Measurements from ENCODE around the gene PNMA6F. TPM values are rescaled to one million over a fixed set of nuclear protein-coding genes. Genes with fewer than 3 reads are reported as not detected.

The PNMA6F gene
- total and polyA plus RNA-seq, 2 donors (not counting 1 experiment from before 2014, with no cell fraction given), result not detected

- no peak for DNase-seq
- Histone ChIP-seq H3K4me2 (replicated peaks; ENCODE audit: low read depth, low read length, poor library complexity, severe bottlenecking) (no peak overlapping the region), H3K27me3 (replicated peaks in 1 of 4; ENCODE audit: control extremely low read depth in 1 of 4, control insufficient read depth in 3 of 4, insufficient read depth in 4 of 4, low read length in 3 of 4) (no peaks in the 10 kb centered on the region), H3K36me3 (replicated peaks in 1 of 2; ENCODE audit: control extremely low read depth in 1 of 2, control insufficient read depth in 1 of 2, extremely low read depth in 1 of 2, insufficient read depth in 2 of 2, low read length in 1 of 2) (peaks cover 0 to 9% of the 10 kb centered on the region in 2 experiments), H3K9me3 (ENCODE audit: control extremely low read depth in 1 of 3, control insufficient read depth in 2 of 3, insufficient read depth in 1 of 3, low read length in 2 of 3) (peaks cover 0 to 7% (median 3%) of the 10 kb centered on the region in 3 donors), H3K27ac (ENCODE audit: low read length in 2 of 2) (no peak overlapping the region), H2AFZ (ENCODE audit: insufficient read depth, low read depth, low read length, poor library complexity, severe bottlenecking) (no peak overlapping the region), H3K4me1 (ENCODE audit: control insufficient read depth in 2 of 2, insufficient read depth in 2 of 2, low read length in 2 of 2) (no peaks in the 10 kb centered on the region), H4K20me1 (ENCODE audit: control insufficient read depth, insufficient read depth, low read length, poor library complexity, severe bottlenecking) (no peaks in the 10 kb centered on the region), H3K79me2 (ENCODE audit: control insufficient read depth, insufficient read depth, low read length) (no peaks in the 10 kb centered on the region), H3K4me3 (ENCODE audit: control extremely low read depth in 1 of 5, extremely low read depth in 1 of 5, insufficient read depth in 1 of 5, low read depth in 2 of 5, low read length in 4 of 5) (no peak overlapping the region), H3K9ac (ENCODE audit: low read length) (no peak overlapping the region)
- Mint-ChIP-seq H3K9me3 (ENCODE audit: insufficient read depth) (no peaks in the 10 kb centered on the region), H3K4me1 (peaks cover 6% of the 10 kb centered on the region), H3K27ac (no peak overlapping the region), H3K4me3 (no peak overlapping the region), H3K27me3 (no peaks in the 10 kb centered on the region)
- 89% methylated on average over 10 of the region's 12 CpGs for WGBS (ENCODE audit: insufficient coverage)
- ChIA-PET POLR2A (no interaction called here), CTCF (no interaction called here)
- no peak for TF ChIP-seq EZH2 (IDR thresholded peaks at IDR 0.05; ENCODE audit: borderline replicate concordance, insufficient read depth, low read depth, low read length, poor library complexity, severe bottlenecking)
- TF ChIP-seq CTCF (IDR thresholded peaks at IDR 0.05), result no peak
- intact Hi-C loops (cut with micrococcal nuclease), result no loop called here
- no peak for ATAC-seq (ENCODE audit: low read depth)
Measured at GRCh38 chrX:153353416-153353815, 31.8 kb upstream of the PNMA6F start.

GRCh38 chrX:153352858-153353257 lies 31.3 kb upstream of the PNMA6F start:
- no peaks in the 10 kb centered on the region for H3K4me1 ChIP-seq (ENCODE audit: control insufficient read depth in 2 of 2, insufficient read depth in 2 of 2, low read length in 2 of 2)
- Mint-ChIP-seq H3K9me3 (ENCODE audit: insufficient read depth) (no peaks in the 10 kb centered on the region), H3K27ac (no peak overlapping the region), H3K27me3 (no peaks in the 10 kb centered on the region), H3K4me1 (peaks cover 6% of the 10 kb centered on the region), H3K4me3 (no peak overlapping the region)
- WGBS (ENCODE audit: insufficient coverage), result no CpG with 5 or more reads among the region's 3 CpGs
- DNase-seq (no peak), ATAC-seq (ENCODE audit: low read depth) (no peak)
- ChIA-PET CTCF (no interaction called here), POLR2A (no interaction called here)
- no peak overlapping the region for H2AFZ ChIP-seq (ENCODE audit: insufficient read depth, low read depth, low read length, poor library complexity, severe bottlenecking)
- H3K79me2 ChIP-seq (ENCODE audit: control insufficient read depth, insufficient read depth, low read length), result no peaks in the 10 kb centered on the region
- TF ChIP-seq CTCF (IDR thresholded peaks at IDR 0.05) (no peak), EZH2 (IDR thresholded peaks at IDR 0.05; ENCODE audit: borderline replicate concordance, insufficient read depth, low read depth, low read length, poor library complexity, severe bottlenecking) (no peak)
- no peak overlapping the region for H3K27ac ChIP-seq (ENCODE audit: low read length in 2 of 2)
- H3K27me3 ChIP-seq (replicated peaks in 1 of 4; ENCODE audit: control extremely low read depth in 1 of 4, control insufficient read depth in 3 of 4, insufficient read depth in 4 of 4, low read length in 3 of 4), result no peaks in the 10 kb centered on the region
- no peak overlapping the region for H3K4me2 ChIP-seq (replicated peaks; ENCODE audit: low read depth, low read length, poor library complexity, severe bottlenecking)
- no peak overlapping the region for H3K9ac ChIP-seq (ENCODE audit: low read length)
- peaks cover 0 to 1% (median 0%) of the 10 kb centered on the region in 3 donors for H3K9me3 ChIP-seq (ENCODE audit: control extremely low read depth in 1 of 3, control insufficient read depth in 2 of 3, insufficient read depth in 1 of 3, low read length in 2 of 3)
- H3K4me3 ChIP-seq (ENCODE audit: control extremely low read depth in 1 of 5, extremely low read depth in 1 of 5, insufficient read depth in 1 of 5, low read depth in 2 of 5, low read length in 4 of 5), result no peak overlapping the region
- no peaks in the 10 kb centered on the region for H4K20me1 ChIP-seq (ENCODE audit: control insufficient read depth, insufficient read depth, low read length, poor library complexity, severe bottlenecking)
- peaks cover 0 to 10% of the 10 kb centered on the region in 2 experiments for H3K36me3 ChIP-seq (replicated peaks in 1 of 2; ENCODE audit: control extremely low read depth in 1 of 2, control insufficient read depth in 1 of 2, extremely low read depth in 1 of 2, insufficient read depth in 2 of 2, low read length in 1 of 2)
- intact Hi-C loops (cut with micrococcal nuclease), result no loop called here
